SHP77 (cell line): Measurements from ENCODE around the gene AGPS.
"Not testable (repeated sequence)": the region's sequence is repeated elsewhere in the genome, so short reads cannot be mapped to it uniquely, and the experiment has no call there.

ENCODE experiments used
- DNase-seq, 2 experiments: peaks; one replicate each; lab custom pipeline; 2025; lab: John Stamatoyannopoulos, UW

AGPS gene

DNA sequence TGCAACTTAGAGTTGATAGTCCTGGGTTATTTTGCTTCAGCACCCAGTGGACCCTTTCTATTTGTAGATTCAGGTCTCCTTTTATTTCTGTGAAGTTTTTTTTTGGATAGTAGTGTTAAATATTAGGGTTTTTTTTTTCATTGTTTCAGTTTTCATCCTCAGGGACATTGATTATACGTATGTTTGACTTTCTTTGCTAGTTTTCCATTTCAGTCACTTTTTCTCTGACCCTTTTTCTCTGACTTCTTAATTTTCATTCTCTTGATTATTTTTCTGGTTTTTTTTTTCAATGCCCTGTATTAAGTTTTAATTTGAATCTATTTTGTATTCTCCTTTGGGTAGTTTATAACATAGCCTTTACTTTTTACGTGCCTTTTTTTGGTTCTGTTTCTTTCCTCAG is 79.4 kb downstream of the AGPS start:
- DNase-seq = no peak

DNA sequence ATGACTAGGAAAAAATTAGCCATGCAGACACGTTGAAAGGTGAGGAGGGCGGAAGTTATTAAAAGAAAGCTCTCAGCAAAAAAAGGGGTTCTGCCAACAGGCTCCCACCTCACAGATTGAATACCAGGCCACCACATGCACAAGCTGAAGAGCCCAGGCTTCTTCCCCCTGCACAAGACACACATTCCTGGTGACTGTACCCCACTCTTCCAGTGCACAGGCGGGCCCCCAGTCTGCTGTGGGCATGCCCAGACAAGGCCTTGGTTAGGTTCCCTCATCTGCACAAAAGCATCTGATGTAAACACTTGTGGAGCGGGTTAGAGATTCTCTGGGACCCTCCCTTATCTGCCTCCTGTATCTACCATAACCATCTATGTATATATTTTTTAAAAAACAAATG is 81.7 kb downstream of the AGPS start:
- DNase-seq = no peak

DNA sequence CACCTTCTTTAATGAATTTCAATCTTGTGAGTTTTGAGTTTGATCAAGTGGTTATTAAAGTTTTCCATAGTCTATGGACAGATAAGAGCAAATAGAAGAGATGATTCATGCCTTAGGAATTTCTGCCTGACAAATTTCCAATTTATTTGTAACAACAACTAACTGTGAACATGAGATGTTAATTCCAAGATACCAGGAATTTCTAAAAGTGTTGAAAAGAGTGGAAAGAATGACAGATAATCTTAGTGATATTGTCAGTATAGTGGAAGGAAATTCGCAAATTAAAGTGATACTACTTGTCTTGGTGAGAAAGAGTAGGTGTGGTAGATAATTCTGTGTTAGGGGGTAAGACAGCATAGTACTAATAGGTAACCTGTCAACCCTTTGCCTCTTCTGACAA is 82.4 kb downstream of the AGPS start:
- DNase-seq = no peak

DNA sequence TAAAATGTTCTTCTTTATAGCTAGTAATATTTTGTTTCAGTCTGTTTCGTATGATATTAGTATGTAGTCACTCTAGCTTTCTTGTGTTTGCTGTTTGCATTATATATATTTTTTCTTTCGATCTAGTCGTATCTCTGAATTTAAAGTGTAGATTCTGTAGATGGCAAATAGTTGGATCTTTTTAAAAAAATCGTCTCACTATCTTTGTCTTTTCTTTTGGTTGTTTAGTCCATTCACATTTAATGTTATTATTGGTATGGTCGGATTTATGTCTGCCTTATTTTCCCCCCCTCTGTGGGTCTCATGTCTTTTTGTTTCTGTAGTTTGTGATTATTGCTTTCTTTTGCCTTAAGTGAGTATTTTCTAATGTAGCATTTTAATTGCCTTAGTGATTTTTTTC is 84.3 kb downstream of the AGPS start:
- no peak for DNase-seq

DNA sequence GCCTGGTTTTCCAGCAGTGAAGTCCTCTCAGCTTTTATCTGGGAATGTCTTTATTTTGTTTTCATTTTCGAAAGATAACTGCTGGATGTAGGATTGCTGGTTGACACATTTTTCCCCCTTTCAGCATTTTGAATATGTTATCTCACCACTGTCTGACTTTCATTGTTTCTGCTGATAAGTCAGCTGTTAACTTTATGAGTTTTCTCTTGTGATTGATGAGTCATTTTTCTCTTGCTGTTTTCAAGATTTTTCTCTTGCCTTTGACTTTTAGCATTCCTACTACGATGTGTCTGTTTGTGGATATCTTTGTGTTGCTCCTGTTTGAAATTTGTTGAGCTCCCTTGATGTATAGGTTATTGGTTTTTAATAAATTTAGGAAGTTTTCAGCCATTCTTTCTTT is 85.5 kb downstream of the AGPS start:
- no peak for DNase-seq

DNA sequence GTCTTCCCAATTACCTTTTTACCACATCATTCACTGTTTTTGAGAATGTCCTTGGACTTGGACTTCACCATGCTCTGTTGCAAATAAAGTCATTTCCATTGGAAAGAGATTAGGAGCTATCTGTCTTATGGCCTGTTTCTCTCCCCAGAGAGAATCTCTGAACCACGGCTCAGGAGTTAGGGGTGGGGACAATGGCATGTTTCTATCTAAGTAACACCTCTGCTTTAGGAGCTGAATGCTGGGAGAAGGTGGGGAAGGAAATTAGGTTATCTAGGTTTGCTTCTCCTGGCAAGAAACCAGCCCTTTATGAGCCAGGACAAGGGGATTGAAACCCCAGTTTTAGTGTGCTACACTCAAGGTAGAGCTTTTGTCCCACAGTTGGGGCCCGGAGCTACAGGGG is 86.3 kb downstream of the AGPS start:
- DNase-seq = no peak

DNA sequence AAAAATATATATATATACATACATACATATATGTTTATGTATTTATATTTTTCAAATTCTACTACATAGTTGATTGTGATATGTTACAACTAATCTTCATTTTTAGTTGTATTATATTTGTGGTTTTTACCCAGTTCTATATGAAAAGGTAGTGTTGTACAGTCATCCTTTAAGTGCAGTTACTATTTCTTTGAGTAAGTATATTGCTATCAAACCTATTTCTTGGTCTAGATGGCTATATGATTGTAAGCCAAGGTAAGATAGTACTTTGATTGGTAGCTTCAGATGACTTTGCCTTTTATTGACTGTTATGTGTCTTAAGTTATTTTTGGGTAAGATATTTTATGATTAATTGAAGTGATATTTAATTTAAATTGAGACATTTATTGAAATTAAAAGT is 89.6 kb downstream of the AGPS start:
- no peak for DNase-seq

DNA sequence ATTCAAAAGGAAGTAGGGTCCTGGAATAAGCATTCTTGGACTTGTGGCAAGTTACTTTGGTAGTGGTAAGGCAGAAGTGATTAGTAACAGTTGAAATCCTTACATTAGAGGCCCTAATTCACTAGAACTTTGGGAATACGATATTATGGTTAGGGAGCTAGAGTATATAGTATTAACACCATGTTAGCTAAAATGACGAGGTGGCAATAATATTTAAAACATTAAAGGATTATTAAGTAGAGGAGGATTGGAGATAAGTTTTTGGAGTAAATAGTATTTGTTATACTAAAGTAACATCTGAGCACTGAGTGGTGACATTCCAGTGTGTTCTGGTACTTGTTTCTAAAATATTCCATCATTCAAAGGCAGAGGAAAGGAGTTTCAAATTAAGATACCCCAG is 91.0 kb downstream of the AGPS start:
- no peak for DNase-seq

DNA sequence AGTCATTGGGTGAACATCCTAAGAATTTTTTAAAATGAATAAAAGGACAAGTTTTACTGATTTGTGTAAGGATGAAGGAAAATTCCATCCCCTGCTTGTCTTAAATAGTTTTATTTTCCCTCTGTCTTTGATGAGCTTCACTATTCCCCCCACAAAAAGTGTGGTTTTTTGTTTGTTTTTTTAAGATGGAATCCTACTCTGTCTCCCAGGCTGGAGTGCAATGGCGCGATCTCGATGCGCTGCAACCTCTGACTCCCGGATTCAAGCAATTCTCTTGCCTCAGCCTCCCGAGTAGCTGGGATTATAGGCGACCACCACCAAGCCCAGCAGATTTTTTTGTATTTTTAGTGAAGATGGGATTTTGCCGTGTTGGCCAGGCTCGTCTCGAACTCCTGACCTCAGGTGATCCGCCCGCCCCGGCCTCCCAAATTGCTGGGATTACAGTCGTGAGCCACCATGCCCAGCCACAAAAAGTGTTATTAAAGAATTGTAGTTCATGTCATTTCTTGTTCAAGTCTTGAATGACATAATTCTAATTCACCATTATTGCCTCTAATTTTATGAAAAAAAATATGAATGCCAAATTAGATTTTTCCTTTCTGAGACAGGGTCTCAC is 91.7 kb downstream of the AGPS start:
- DNase-seq = no peak

DNA sequence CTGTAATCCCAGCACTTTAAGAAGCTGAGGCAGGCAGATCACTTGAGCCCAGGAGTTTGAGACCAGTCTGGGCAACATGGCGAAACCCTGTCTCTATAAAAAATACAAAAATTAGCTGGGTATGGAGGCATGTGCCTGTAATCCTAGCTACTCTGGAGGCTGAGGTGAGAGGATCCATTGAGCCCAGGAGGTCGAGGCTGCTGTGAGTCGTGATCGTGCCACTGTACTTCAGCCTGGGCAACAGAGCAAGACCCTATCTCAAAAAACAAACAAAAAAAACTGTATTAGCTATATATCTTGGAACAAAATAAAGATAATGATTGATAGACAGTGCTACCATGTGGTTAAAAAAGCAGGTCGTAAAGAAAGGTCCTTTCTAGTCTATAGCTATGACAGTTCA is 93.1 kb downstream of the AGPS start:
- DNase-seq = not testable (repeated sequence)

DNA sequence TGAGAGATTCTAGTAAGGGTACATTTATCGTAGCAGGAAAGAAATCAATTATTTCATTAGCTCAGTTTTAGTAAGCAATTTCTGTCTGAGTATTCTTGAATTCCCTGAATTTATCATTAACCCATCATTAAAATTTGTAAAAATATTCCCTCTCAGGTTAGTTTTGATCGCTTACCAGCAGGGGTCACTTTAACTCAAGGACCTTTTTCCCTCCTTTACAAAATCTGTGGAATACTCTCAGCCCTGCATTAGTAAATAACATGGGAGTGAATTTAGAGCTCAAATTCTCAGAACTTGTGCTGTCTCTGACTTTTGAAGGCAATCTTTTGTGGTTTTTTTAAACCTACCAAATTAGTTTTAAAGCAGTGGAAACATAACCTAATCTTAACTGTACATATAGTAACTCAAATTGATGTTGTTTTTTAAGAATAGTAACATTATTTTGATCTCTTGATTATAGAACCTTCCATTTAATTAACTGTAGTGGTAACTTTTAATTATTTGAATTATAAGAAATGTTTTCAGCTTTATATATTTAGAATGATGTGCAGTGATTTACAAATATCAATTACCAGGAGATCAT is 97.2 kb downstream of the AGPS start:
- DNase-seq = peak; percentile 1 to 4

DNA sequence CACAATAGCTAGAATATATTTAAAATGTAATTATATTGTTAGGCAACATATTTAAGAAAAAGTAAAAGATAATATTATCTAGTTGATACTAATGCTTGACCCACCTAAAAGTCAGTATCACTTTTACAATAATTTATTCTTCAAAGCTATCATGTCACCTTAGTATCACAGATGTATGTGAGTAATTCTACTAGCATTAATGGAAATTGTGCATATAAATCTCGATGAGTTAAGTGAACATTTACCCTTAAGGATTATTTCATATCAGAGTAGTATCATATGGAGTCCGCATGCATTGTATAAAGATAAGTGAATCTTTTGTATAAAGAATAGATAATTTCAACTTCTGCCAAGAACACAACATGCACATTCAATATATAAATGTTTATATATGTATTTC is 103.4 kb downstream of the AGPS start:
- no peak for DNase-seq

DNA sequence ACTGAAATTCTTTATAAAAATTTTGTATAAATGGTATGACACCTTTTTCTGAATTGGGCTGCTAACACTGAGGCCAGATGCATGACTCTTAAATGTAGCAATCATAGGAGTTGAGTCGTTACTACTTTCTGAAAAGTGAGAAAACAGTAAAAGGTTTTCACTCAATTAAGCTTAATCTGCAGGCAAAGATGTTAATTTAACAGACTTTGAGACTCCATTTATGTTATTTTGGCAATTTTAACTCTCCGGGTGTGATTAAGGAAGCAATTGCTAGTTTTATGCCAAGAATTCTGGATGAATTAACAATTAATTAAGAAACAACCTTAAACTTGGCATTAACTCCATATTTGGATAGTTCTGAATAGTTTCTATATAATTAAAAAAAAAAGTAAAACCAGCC is 104.3 kb downstream of the AGPS start:
- no peak for DNase-seq

DNA sequence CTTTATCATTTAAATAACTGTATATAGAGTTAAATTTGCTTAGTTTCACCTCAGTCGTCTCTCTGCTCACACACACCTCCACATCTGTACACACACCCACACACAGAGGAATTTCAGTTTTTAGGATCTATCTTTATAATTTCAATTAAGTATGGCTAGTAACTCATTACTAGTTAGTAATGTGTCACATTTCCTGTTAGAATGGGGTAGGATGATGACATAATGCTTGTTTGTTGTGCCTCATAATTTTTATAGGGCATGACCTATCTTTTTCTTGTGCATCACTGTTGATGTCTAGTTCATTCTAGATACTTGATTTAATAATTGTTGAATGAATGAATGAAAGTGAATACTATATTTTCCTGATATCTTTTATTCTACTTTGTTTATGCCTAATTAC is 108.6 kb downstream of the AGPS start:
- no peak for DNase-seq

DNA sequence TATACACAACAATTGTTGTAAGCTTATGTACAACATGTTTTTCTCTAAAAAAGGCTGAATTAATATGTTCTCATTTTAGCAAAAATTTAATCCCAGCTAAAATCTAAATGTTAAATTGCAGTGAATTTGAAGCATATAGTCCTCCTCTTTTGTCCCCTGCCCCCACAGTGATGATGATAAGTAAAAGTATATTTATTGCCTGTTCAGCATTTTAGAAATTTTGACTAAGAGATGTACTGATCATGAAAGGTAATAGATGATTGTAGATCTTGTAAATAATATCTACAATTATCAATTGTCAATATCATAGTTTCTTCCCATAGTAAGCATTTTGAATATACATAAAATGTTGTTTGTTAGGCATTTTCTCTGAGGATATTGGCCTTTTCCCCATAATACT is 113.9 kb downstream of the AGPS start:
- DNase-seq = no peak

DNA sequence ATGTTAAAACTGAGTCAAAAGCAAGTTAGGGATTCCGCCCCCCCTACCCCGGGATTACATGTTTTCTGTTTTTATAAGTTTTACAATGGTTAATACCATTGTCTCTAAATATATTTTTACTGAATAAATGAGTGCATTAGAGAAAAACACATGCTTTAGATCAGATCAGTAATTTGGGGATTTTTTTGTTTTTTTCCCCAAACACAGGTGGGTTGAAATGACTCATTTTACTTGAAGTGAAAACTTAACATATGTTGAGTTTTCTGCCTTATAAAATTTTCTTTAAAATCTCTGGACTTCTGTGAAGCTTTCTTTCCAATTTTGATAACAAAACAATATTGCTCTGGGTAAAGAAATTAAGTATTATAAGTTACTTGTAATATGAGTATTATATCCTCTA is 114.4 kb downstream of the AGPS start:
- no peak for DNase-seq

DNA sequence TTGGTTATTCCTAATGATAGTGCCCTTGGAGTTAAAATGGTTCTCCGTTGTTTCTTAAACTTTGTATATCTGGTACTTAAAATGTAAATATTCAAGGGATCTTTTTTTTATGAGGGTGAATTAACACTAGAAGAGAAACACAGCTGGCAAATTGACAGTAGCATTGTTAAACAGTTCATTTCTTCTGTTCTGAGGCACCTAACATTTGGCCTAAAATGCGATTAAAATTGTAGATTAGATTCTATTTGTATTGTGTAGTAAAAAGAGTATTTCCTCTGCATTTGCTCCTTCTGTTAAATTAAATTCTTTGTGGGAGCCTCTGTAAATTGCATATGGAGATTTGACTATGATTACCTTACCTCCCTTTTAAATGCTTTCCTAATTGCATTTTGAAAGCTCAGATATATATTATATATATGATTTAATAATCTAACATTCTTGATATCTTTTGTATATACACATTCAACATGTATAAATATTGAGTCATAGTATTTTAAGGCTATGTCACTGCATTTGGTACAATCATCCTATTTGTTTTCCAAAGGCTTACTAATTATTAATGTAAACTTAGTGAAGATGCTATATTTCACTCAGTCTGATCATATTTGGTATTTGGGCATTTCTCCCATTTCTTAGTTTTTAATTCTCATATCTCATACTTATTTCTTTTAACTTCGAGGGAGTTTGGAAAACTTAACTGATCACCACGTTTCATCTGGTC is 124.4 kb downstream of the AGPS start:
- DNase-seq = no peak

DNA sequence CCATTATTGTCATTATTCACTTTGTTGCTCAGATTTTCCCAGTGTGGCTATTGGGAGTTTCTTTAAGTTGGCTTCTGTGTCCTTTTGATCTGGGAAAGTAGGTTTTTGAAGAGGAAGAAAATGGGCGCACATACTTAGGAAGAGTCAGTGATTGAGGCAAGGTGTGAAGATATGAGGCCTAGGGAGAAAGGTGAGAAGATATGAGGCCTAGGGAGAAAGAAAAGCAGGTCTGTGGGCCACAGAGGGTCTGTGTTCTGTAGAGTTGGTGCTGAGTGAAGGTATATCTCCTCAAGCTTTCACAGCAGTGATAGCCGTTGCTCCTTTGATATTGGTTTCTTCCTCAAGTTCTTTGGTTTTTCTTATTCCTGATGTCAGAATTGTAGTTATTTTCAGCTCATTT is 126.2 kb downstream of the AGPS start:
- DNase-seq = no peak

DNA sequence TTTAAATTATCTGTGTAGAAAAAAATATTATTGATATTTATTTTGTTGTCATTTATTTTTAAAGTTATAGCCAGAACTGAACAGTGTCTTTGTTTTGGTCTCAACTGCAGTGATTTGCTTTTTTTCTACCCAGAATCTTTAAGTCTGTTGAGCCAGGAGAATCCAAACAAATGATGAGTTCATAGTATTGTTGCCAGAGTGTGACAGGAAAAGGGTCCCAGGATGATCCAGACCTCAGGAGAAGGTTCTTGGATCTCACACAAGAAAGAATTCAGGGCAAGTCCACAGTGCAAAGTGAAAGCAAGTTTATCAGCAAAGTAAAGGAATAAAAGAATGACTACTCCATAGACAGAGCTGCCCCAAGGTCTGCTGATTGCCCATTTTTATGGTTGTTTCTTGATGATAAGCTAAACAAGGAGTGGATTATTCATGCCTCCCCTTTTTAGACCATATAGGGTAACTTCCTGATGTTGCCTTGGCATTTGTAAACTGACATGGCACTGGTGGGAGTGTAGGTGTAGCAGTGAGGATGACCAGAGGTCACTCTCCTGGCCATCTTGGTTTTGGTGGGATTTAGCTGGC is 127.1 kb downstream of the AGPS start:
- DNase-seq = no peak

DNA sequence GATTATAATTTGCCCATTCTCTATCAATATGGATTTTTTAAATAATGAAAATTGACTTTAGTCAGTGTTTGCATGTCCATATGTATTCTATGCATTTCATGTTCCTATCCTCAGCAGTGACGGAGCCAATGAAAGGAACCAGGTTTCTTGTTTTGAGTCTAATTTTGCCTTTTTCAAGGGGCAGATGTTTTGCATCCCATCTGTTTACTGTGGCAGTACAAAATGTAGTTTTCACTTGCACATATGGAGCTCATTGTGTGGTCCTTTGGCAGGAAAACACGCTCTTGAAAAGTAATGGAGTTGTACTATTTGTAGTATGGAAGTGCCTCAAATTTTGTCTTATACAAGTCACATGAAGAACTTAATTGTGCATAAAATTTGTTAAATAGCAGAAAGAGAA is 127.8 kb downstream of the AGPS start:
- DNase-seq = no peak

DNA sequence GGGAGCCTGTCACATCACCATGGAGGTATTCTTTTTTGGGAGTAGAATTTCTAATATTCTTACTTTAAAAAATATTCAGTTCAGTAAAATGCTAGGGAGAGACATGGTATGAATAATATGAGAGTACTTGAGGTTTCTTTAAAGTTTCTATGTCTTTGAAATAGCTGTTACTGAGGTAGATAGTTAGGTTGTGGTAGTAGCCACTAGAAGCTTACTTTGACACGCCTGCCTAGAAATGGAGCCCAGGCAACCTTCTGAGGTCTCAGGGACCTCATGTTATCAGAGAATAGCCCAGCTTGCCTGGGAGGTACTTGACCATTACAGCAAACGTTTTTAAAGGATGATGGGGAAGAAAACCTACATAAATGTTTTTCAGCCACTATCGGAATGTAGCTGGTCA is 131.2 kb downstream of the AGPS start:
- DNase-seq = no peak

DNA sequence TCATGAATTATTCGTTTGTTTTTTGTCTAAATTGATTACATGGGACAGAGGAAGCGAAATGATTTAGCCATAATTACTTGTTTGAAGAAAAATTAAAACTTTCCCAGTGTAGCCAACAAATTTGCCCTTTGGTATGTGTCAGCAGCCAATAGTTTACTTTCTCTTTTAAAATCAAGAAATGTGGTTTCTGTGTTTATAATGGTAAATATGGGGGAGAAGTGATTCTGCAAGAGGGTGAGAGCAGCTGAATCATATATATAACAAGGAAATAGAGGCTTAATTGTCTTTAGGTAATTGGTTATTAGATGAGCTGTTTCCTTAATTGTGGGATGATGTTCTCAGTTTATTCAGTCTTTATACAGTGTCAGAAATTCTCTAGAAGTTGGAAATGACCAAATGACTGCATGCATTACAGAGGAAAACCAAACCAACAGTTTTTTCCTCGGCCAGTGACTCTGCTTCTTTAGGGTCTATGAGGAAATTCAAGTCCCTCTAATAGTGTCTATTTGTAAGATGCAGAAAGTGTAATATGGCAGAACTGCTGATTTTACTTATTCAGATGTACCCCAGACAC is 132.9 kb downstream of the AGPS start:
- DNase-seq = no peak

DNA sequence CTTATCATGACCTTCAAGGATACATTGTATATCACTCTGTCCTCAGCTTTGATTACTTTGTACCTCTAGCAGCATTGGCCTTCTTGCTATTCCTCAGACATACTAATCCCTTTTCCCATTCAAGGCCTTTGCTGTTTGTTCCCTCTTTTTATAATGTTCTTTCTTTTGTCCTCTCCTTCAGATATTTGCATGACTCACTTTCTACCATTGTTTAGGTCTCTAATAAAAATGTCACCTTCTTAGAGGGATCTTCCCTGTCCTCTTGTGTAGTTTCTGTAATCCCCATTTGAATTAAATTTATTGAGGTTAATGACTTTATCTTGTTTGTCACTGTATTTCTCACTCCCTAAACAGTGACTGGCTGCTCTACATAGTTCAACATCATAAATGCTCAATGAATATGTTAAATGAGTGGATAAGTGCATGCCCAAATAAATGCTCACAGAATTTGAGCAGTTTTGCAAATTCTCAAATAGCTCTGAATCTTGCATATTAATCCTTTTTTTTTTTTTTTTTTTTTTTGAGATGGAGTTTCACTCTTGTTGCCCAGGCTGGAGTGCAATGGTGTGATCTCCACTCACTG is 135.9 kb downstream of the AGPS start:
- no peak for DNase-seq
